Epithelial cell of esophagus (primary cell): Measurements from ENCODE around the gene POU2F1.
"Not testable (repeated sequence)": the region's sequence is repeated elsewhere in the genome, so short reads cannot be mapped to it uniquely, and the experiment has no call there.

Source experiments
- DNase-seq: peaks from one replicate; pipeline ENCODE4 v3.0.0; 2010; ENCODE audit warnings: low read depth
- H3K4me3 ChIP-seq: 2 replicates; pipeline ENCODE4 v1.5.1; 2011; ENCODE audit warnings: mild to moderate bottlenecking, low read length, control low read depth
- TF ChIP-seq, protein P1 (sequence below): IDR thresholded peaks from 2 replicates; pipeline ENCODE4 v1.5.1; 2011; ENCODE audit warnings: low read depth, mild to moderate bottlenecking, low read length, control low read depth, inconsistent platforms; ENCODE audit not compliant: insufficient read depth; ENCODE audit errors: missing control alignments

POU2F1 gene

DNA sequence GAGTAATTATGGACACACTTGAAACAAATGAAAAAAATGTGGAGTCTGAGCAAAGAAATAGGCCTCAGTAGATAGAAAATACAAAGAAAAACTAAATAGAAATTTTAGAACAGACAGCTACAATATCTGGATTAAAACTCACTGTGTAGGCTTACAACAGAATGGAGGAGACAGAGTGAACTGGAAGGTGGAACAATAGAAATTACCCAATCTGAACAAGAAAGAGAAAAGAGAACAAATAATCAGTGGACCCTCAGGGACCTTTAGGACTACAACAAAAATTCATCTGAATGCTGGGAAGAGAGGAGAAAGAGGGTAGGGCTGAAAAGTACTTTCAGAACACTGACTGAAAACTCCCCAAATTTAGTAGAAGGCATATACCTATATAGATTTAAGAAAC lies 90.0 kb downstream of the POU2F1 start:
- H3K4me3 ChIP-seq, result no peak overlapping the region
- TF ChIP-seq, protein P1, sequence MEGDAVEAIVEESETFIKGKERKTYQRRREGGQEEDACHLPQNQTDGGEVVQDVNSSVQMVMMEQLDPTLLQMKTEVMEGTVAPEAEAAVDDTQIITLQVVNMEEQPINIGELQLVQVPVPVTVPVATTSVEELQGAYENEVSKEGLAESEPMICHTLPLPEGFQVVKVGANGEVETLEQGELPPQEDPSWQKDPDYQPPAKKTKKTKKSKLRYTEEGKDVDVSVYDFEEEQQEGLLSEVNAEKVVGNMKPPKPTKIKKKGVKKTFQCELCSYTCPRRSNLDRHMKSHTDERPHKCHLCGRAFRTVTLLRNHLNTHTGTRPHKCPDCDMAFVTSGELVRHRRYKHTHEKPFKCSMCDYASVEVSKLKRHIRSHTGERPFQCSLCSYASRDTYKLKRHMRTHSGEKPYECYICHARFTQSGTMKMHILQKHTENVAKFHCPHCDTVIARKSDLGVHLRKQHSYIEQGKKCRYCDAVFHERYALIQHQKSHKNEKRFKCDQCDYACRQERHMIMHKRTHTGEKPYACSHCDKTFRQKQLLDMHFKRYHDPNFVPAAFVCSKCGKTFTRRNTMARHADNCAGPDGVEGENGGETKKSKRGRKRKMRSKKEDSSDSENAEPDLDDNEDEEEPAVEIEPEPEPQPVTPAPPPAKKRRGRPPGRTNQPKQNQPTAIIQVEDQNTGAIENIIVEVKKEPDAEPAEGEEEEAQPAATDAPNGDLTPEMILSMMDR, result no peak

DNA sequence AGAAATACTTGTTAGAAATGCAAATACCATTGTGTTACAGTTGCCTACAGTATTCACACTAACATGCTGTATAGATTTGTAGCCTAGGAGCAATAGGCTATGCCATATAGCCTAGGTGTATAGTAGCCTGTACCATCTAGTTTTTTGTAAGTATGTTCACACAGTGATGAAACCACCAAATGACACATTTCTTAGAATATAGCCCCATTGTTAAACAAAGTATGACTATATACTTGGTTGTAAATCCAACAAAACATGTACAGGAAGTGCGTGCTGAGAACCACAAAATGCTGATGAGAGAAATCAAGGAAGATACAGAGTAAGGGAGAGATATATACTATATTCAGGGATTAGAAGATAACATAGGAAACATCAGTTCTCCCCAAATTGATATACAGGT lies 92.2 kb downstream of the POU2F1 start:
- peak; percentile 49 for DNase-seq
- TF ChIP-seq, protein P1, result no peak
- H3K4me3 ChIP-seq, result no peak overlapping the region

More for the DNA sequence above, 90.0 kb downstream of the POU2F1 start:
- no peak for DNase-seq

DNA sequence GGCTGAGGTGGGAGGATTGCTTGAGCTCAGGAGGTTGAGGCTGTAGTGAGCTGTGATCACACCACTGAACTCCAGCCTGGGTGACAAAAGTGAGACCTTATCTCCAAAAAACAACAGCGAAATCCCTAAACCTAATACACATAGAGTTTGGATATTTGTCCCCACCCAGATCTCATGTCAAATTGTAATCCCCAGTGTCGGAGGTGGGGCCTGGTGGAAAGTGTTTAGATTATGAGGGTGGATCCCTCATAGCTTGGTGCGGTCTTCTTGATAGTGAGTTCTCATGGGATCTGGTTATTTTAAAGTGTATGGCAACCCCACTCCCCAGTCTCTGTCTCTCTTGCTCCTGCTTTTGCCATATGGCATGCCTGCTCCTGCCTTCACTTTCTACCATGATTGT lies 94.0 kb downstream of the POU2F1 start:
- H3K4me3 ChIP-seq, result no peak overlapping the region
- TF ChIP-seq, protein P1, result no peak
- no peak for DNase-seq

DNA sequence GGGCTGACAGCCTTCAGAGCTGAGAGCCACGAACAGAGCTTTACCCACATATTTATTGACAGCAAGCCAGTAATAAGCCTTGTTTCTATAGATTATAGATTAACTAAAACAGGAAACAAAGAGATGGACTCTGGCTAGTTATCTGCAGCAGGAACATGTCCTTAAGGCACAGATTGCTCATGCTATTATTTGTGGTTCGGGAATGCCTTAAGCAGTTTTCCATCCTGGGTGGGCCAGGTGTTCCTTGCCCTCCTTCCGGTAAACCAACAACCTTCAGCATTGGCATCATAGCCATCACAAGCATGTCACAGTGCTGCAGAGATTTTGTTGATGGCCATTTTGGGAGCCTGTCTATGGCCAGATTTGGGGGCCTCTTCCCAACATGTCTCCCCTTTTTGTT lies 96.8 kb downstream of the POU2F1 start:
- no peak for DNase-seq
- H3K4me3 ChIP-seq, result no peak overlapping the region
- TF ChIP-seq, protein P1, result no peak

DNA sequence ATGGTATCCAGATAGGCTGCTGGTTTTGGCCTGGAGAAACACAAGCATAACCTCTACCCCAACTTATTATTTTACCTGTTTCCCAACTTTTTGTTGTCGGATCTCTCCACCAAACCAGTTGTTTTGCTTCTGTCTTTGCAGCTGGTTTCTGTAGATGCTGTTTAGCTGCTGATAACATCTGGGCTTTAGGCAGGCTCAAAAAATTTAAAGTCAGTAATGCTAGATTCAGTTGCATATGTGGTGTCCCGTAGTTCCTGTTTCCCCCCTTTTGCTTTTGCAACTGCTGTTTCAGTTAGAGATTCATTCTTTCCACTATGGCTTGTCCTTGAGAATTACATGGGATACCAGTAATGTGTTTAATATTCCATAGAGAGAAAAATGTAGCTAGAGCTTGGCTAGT lies 98.5 kb downstream of the POU2F1 start:
- DNase-seq, H3K4me3 ChIP-seq: not testable (repeated sequence)

DNA sequence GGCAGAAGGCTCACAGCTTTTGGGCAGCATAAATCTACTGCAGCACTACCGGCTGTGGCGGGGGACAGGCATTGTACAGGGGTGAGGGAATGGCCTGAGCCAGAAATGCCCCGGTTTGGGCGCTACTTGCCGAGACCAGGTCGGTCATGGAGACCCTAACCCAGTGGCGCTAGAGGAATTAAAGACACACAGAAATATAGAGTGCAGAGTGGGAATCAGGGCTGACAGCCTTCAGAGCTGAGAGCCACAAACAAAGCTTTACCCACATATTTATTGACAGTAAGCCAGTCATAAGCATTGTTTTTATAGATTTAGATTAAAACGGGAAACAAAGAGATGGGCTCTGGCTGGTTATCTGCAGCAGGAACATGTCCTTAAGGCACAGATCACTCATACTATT lies 101.8 kb downstream of the POU2F1 start:
- TF ChIP-seq, protein P1, result no peak
- DNase-seq, result no peak
- H3K4me3 ChIP-seq, result no peak overlapping the region

DNA sequence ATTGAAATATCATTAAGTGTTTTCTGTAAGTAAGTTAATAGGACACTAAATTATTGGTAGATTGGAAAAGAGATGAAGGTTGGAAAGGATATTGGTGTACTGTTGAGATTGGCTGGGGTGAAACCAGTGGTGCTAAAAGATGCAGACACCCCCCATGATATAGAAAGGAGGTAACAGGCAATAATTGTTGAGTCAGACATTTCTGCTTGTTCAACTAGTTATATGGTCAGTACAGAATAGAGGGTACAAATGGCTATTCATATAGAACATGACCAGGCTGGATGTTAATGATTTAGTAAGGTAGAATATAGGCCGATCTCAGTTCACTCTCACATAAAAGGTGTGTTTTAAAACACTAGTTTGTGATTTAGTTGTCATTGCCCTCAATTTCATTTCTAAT lies 104.5 kb downstream of the POU2F1 start:
- no peak overlapping the region for H3K4me3 ChIP-seq

More for the DNA sequence above, 104.5 kb downstream of the POU2F1 start:
- TF ChIP-seq, protein P1, result no peak
- DNase-seq, result no peak
